ENCODE data around the gene KAZALD1.

- TF ChIP-seq CTCF (IDR thresholded peaks at IDR 0.05; ENCODE audit: poor library complexity, severe bottlenecking) (no peak), RAD21 (conservative IDR thresholded peaks at IDR 0.05) (no peak), TAF1 (IDR thresholded peaks at IDR 0.05; ENCODE audit: low read depth) (no peak), POLR2AphosphoS5 (IDR thresholded peaks at IDR 0.05) (no peak), EZH2 (IDR thresholded peaks at IDR 0.05; ENCODE audit: borderline replicate concordance, insufficient read depth, low read length, poor library complexity, severe bottlenecking) (no peak), EP300 (conservative IDR thresholded peaks at IDR 0.05; ENCODE audit: poor library complexity, severe bottlenecking) (no peak), MXI1 (conservative IDR thresholded peaks at IDR 0.05; ENCODE audit: poor library complexity, severe bottlenecking) (no peak)
Measured at GRCh38 chr10:101035916-101036702, 25.7 kb upstream of the KAZALD1 start.
